Measurements from ENCODE around the gene CGB8. TPM values are rescaled to one million over a fixed set of nuclear protein-coding genes. Genes with fewer than 3 reads are reported as not detected.
"Not testable (repeated sequence)": the region's sequence is repeated elsewhere in the genome, so short reads cannot be mapped to it uniquely, and the experiment has no call there.

CGB8 gene
- polyA plus RNA-seq, 1 donor: not detected

DNA sequence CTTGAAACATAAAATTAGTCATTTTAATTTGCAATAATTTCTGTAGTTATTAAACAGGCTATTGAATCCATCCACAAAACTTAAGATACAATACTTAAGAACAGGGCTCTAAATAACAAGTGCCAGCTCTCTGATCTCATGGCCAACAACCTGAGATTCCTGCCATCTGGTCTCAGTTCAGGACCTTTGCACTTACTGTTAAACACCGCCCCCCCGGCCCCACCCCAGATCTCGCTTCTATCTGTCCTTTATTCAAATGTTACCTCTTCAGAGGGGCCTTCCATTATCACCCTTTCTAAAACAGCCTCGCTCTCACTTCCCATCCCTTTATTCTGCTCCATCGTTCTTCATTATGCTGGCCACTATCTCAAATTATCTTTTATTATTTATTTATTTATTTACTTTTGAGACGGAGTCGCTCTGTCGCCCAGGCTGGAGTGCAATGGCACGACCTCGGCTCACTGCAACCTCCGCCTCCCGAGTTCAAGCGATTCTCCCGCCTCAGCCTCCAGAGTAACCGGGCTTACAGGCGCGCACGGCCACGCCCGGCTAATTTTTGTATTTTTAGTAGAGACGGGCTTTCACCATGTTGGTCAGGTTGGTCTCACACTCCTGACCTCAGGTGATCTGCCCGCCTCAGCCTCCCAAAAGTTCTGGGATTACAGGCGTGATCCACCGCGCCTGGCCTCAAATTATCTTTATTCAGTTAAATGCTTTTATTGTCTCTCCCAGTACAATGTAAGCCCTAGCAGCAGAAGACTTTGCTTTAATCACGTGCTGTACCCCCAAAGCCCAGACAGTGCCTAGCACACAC, 35.5 kb upstream of the CGB8 start:
- 63% methylated on average over 5 of the region's 26 CpGs for WGBS (ENCODE audit: insufficient coverage, low lambda C conversion rate)
- Histone ChIP-seq H3K4me1 (ENCODE audit: control insufficient read depth, insufficient read depth, low read length) (peaks cover 15% of the 10 kb centered on the region), H3K36me3 (ENCODE audit: control insufficient read depth, insufficient read depth, low read length) (peaks cover 18% of the 10 kb centered on the region), H3K4me3 (ENCODE audit: low read length) (peak overlapping the region; percentile 71), H3K9me3 (ENCODE audit: control insufficient read depth, low read depth, low read length) (no peaks in the 10 kb centered on the region), H3K27ac (ENCODE audit: low read length) (peak overlapping the region; percentile 83), H3K27me3 (ENCODE audit: control insufficient read depth, insufficient read depth, low read length) (no peaks in the 10 kb centered on the region)
- DNase-seq: peak in 1 of 2 donors; percentile 36

DNA sequence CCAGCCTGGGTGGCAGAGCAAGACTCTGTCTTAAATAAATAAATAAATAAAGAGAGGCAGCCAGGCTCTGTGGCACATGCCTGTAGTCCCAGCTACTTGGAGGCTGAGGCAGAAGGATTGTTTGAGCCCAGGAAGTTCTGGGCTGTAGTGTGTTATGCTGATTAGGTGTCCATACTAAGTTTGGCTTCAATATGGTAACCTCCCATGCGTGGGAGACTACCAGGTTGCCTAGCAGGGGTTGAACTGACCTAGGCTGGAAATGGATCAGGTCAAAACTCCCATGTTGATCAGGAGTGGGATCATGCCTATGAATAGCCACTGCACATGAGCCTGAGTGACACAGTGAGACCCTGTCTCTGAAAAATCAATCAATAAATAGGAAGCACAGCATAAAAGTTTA, 32.4 kb upstream of the CGB8 start:
- WGBS (ENCODE audit: insufficient coverage, low lambda C conversion rate): no CpG with 5 or more reads among the region's 1 CpG
- no peak overlapping the region for H3K4me3 ChIP-seq (ENCODE audit: low read length)

GRCh38 chr19:49080392-49080791, 31.5 kb upstream of the CGB8 start:
- Histone ChIP-seq H3K4me3 (ENCODE audit: low read length) (no peak overlapping the region), H3K9me3 (ENCODE audit: control insufficient read depth, low read depth, low read length) (no peaks in the 10 kb centered on the region), H3K27me3 (ENCODE audit: control insufficient read depth, insufficient read depth, low read length) (no peaks in the 10 kb centered on the region), H3K36me3 (ENCODE audit: control insufficient read depth, insufficient read depth, low read length) (no peaks in the 10 kb centered on the region), H3K27ac (ENCODE audit: low read length) (no peak overlapping the region), H3K4me1 (ENCODE audit: control insufficient read depth, insufficient read depth, low read length) (peaks cover 6% of the 10 kb centered on the region)
- DNase-seq: no peak
- WGBS (ENCODE audit: insufficient coverage, low lambda C conversion rate): 100% methylated on average over 1 of the region's 4 CpGs

More for the DNA sequence above, 32.4 kb upstream of the CGB8 start:
- H3K27ac ChIP-seq (ENCODE audit: low read length): no peak overlapping the region
- DNase-seq: no peak
- no peaks in the 10 kb centered on the region for H3K36me3 ChIP-seq (ENCODE audit: control insufficient read depth, insufficient read depth, low read length)
- H3K9me3 ChIP-seq (ENCODE audit: control insufficient read depth, low read depth, low read length): no peaks in the 10 kb centered on the region
- H3K4me1 ChIP-seq (ENCODE audit: control insufficient read depth, insufficient read depth, low read length): peaks cover 7% of the 10 kb centered on the region
- H3K27me3 ChIP-seq (ENCODE audit: control insufficient read depth, insufficient read depth, low read length): no peaks in the 10 kb centered on the region

GRCh38 chr19:49074869-49075268, 26.0 kb upstream of the CGB8 start:
- Histone ChIP-seq H3K27me3 (ENCODE audit: control insufficient read depth, insufficient read depth, low read length) (peaks cover 43% of the 10 kb centered on the region), H3K9me3 (ENCODE audit: control insufficient read depth, low read depth, low read length) (peaks cover 14% of the 10 kb centered on the region)
- not testable (repeated sequence) for H3K4me3 ChIP-seq (ENCODE audit: low read length); H3K4me1 ChIP-seq (ENCODE audit: control insufficient read depth, insufficient read depth, low read length); H3K27ac ChIP-seq (ENCODE audit: low read length); H3K36me3 ChIP-seq (ENCODE audit: control insufficient read depth, insufficient read depth, low read length)
- WGBS (ENCODE audit: insufficient coverage, low lambda C conversion rate): no CpG with 5 or more reads among the region's 9 CpGs
- peak in 1 of 2 donors; percentile 28 for DNase-seq

DNA sequence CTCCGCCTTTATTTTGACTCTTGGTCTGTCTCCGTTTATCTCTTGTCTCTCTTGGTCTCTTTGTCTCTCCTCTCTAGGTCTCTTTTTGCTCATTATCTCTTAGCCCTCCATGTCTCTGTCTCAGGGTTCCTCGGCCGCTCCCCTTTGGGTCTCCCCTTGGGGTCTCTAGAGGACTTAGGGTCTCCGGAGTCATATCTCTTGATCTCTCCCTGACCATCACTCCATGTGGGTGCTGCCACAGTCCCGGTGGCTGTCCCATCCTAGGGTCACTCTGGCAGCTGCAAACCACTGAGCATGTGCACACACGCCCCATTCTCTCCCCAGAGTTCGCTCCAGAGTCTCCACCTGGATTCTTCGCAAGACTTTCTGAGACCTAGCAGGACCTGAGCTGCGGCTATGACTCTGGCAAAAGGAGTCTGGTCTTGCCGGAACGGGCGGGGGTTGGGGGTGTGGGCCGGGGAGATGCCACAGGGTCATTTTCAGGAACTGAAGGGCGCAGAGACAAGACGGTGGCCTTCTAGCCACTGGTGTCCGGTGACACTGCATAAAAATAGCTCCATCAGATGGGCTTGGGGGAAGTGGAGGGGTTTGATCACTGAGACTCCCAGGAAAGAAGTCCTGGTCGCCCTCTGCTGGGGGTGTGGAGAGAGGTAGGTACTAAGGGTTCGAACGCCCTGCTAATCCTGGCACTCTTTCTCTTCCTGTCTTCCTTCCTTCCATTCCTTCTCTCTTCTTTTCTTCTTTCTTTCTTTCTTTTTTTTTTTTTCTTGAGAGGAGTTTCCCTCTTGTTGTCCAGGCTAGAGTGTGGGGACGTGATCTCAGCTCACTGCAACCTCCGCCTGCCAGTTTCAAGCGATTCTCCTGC, 24.8 kb upstream of the CGB8 start:
- peaks cover 54% of the 10 kb centered on the region for H3K27me3 ChIP-seq (ENCODE audit: control insufficient read depth, insufficient read depth, low read length)
- H3K4me1 ChIP-seq (ENCODE audit: control insufficient read depth, insufficient read depth, low read length): no peaks in the 10 kb centered on the region
- WGBS (ENCODE audit: insufficient coverage, low lambda C conversion rate): 38% methylated on average over 2 of the region's 23 CpGs

DNA sequence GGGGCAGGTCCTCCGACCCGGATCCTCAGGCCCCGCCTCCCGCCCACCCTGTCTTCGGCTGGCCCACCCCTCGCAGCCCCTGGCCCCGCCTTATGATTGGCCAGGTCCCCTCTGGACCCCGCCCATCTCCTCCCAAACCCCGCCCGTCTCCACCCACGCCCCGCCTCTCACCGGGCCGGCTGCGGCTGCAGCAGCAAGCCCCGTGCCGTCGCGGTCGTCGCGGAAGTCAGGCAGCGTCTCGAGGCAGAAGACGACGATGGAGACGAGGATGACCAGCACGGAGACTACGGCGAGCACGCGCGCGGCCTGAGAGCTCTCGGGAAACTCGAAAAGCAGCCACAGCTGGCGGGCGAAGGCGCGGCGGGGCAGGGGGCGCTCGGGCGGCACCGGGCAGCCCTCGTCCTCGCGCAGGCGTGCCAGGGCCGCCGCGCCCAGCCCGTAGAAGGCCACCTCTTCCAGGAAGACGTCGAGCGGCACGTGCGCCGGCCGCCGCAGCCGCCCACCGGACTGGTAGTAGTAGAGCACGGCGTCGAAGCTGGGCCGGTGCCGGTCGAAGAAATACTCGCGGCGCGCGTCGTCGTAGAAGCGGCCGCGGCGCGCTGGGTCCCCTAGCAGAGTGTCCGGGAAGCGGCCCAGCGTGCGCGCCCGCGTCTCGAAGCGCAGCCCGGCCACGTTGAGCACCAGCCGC, 23.1 kb upstream of the CGB8 start:
- no peak for DNase-seq
- Histone ChIP-seq H3K4me3 (ENCODE audit: low read length) (no peak overlapping the region), H3K27ac (ENCODE audit: low read length) (no peak overlapping the region), H3K4me1 (ENCODE audit: control insufficient read depth, insufficient read depth, low read length) (no peaks in the 10 kb centered on the region), H3K27me3 (ENCODE audit: control insufficient read depth, insufficient read depth, low read length) (peaks cover 62% of the 10 kb centered on the region), H3K36me3 (ENCODE audit: control insufficient read depth, insufficient read depth, low read length) (no peaks in the 10 kb centered on the region), H3K9me3 (ENCODE audit: control insufficient read depth, low read depth, low read length) (peaks cover 14% of the 10 kb centered on the region)
- WGBS (ENCODE audit: insufficient coverage, low lambda C conversion rate): no CpG with 5 or more reads among the region's 93 CpGs

More for the DNA sequence above, 24.8 kb upstream of the CGB8 start:
- peaks cover 14% of the 10 kb centered on the region for H3K9me3 ChIP-seq (ENCODE audit: control insufficient read depth, low read depth, low read length)
- H3K4me3 ChIP-seq (ENCODE audit: low read length): no peak overlapping the region
- no peak overlapping the region for H3K27ac ChIP-seq (ENCODE audit: low read length)
- H3K36me3 ChIP-seq (ENCODE audit: control insufficient read depth, insufficient read depth, low read length): no peaks in the 10 kb centered on the region
- no peak for DNase-seq

GRCh38 chr19:49070416-49070815, 21.5 kb upstream of the CGB8 start:
- Histone ChIP-seq H3K9me3 (ENCODE audit: control insufficient read depth, low read depth, low read length) (peaks cover 14% of the 10 kb centered on the region), H3K27me3 (ENCODE audit: control insufficient read depth, insufficient read depth, low read length) (peaks cover 77% of the 10 kb centered on the region), H3K36me3 (ENCODE audit: control insufficient read depth, insufficient read depth, low read length) (no peaks in the 10 kb centered on the region), H3K27ac (ENCODE audit: low read length) (no peak overlapping the region), H3K4me3 (ENCODE audit: low read length) (no peak overlapping the region), H3K4me1 (ENCODE audit: control insufficient read depth, insufficient read depth, low read length) (no peaks in the 10 kb centered on the region)
- WGBS (ENCODE audit: insufficient coverage, low lambda C conversion rate): 80% methylated on average over 1 of the region's 21 CpGs
- DNase-seq: no peak

- Histone ChIP-seq H3K36me3 (ENCODE audit: control insufficient read depth, insufficient read depth, low read length) (no peaks in the 10 kb centered on the region), H3K4me1 (ENCODE audit: control insufficient read depth, insufficient read depth, low read length) (no peaks in the 10 kb centered on the region), H3K9me3 (ENCODE audit: control insufficient read depth, low read depth, low read length) (peaks cover 14% of the 10 kb centered on the region), H3K27me3 (ENCODE audit: control insufficient read depth, insufficient read depth, low read length) (peaks cover 82% of the 10 kb centered on the region), H3K4me3 (ENCODE audit: low read length) (no peak overlapping the region), H3K27ac (ENCODE audit: low read length) (no peak overlapping the region)
- no CpG with 5 or more reads among the region's 9 CpGs for WGBS (ENCODE audit: insufficient coverage, low lambda C conversion rate)
- no peak for DNase-seq
These were observed 20.1 kb upstream of the CGB8 start for GRCh38 chr19:49069026-49069425.

- DNase-seq: no peak
- no peak overlapping the region for H3K27ac ChIP-seq (ENCODE audit: low read length)
- H3K9me3 ChIP-seq (ENCODE audit: control insufficient read depth, low read depth, low read length): peaks cover 9% of the 10 kb centered on the region
- H3K4me1 ChIP-seq (ENCODE audit: control insufficient read depth, insufficient read depth, low read length): no peaks in the 10 kb centered on the region
- no CpG with 5 or more reads among the region's 3 CpGs for WGBS (ENCODE audit: insufficient coverage, low lambda C conversion rate)
- H3K36me3 ChIP-seq (ENCODE audit: control insufficient read depth, insufficient read depth, low read length): no peaks in the 10 kb centered on the region
- H3K4me3 ChIP-seq (ENCODE audit: low read length): no peak overlapping the region
- H3K27me3 ChIP-seq (ENCODE audit: control insufficient read depth, insufficient read depth, low read length): peaks cover 81% of the 10 kb centered on the region
These were observed 18.6 kb upstream of the CGB8 start for GRCh38 chr19:49067554-49067953.

DNA sequence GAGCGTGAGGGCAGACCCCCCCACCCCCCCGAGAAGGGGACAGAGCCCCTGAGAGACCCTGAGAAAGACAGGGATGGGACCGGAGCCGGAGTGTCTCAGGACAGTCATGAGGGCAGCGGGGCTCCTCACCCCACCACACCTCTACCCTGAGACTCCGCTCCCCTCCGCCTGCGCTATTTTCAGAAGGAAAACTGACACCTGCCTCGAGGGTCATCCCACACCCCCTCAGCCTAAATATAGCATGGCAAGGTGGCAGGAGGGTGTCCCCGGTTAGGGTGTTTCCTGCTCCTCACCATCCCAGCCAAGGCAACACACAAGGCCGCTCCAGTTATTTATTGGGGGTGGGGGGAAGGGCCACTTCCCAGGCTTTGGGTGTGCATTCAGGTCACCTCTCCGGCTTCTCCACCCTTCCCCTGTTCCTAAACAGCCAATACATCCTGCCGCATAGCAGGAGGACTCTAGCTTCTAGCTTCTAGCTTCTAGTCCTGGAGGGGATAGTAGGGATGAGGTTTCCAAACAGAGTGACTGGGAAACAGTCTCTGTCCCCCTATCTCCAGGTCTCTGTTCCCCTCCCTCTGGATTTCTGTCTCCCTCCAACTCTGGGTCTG, 17.1 kb upstream of the CGB8 start:
- no peak overlapping the region for H3K27ac ChIP-seq (ENCODE audit: low read length)
- no peaks in the 10 kb centered on the region for H3K4me1 ChIP-seq (ENCODE audit: control insufficient read depth, insufficient read depth, low read length)
- H3K36me3 ChIP-seq (ENCODE audit: control insufficient read depth, insufficient read depth, low read length): no peaks in the 10 kb centered on the region
- H3K27me3 ChIP-seq (ENCODE audit: control insufficient read depth, insufficient read depth, low read length): peaks cover 83% of the 10 kb centered on the region
- no peak overlapping the region for H3K4me3 ChIP-seq (ENCODE audit: low read length)
- no CpG with 5 or more reads among the region's 13 CpGs for WGBS (ENCODE audit: insufficient coverage, low lambda C conversion rate)
- peaks cover 13% of the 10 kb centered on the region for H3K9me3 ChIP-seq (ENCODE audit: control insufficient read depth, low read depth, low read length)
- DNase-seq: no peak
